PC-9 (cell line): ENCODE data around the gene ZBTB49. TPM values are rescaled to one million over a fixed set of nuclear protein-coding genes. Genes with fewer than 3 reads are reported as not detected.

ENCODE experiments used
- BruUV-seq: library from RNA; stranded (reverse); fragments of 400-500 nt; replicated peaks from 2 replicates; lab custom pipeline; 2021; lab: Mats Ljungman, UMichigan
- CTCF ChIA-PET: fragments of 300-600 bp; sonication (Branson Sonifier 250); formaldehyde crosslinking; loops from one replicate; lab custom pipeline; 2022; ENCODE audit warnings: antibody characterized with exemption; lab: Charles Lee
- POLR2A ChIA-PET: fragments of 300-600 bp; sonication (Branson Sonifier 250); formaldehyde crosslinking; loops from one replicate; lab custom pipeline; 2022; ENCODE audit warnings: antibody characterized with exemption; ENCODE audit not compliant: unreplicated experiment; lab: Charles Lee
- DNase-seq, 2 experiments: peaks; one replicate each; pipeline versions ENCODE4 v3.0.0 to v3.0.0-alpha.2; 2015 to 2022; ENCODE audit warnings: mixed read lengths in 1 of 2
- H2AFZ ChIP-seq: fragments of 200-600 bp; sonication (generic); 2 replicates; pipeline ENCODE4 v1.8.1; 2017; ENCODE audit warnings: antibody characterized with exemption
- H3F3A ChIP-seq: fragments of 200-600 bp; sonication (generic); 2 replicates; pipeline ENCODE4 v1.8.1; 2017; ENCODE audit warnings: antibody characterized with exemption, mild to moderate bottlenecking, low read depth; ENCODE audit not compliant: insufficient read depth
- H3K27ac ChIP-seq: fragments of 200-600 bp; sonication (generic); 2 replicates; pipeline ENCODE4 v1.6.1; 2016; ENCODE audit warnings: mixed run types
- H3K27me3 ChIP-seq: fragments of 200-600 bp; sonication (generic); 2 replicates; pipeline ENCODE4 v1.6.1; 2016; ENCODE audit warnings: low read depth, mixed run types; ENCODE audit not compliant: insufficient read depth
- H3K36me3 ChIP-seq: fragments of 200-600 bp; sonication (generic); 2 replicates; pipeline ENCODE4 v1.6.1; 2016; ENCODE audit warnings: low read depth, mixed run types
- H3K4me1 ChIP-seq: fragments of 200-600 bp; sonication (generic); replicated peaks from 2 replicates; pipeline ENCODE4 v1.6.1; 2016; ENCODE audit warnings: mixed run types; ENCODE audit not compliant: insufficient read depth
- H3K4me2 ChIP-seq: fragments of 200-600 bp; sonication (generic); 2 replicates; pipeline ENCODE4 v1.6.1; 2017; ENCODE audit warnings: mixed run types
- H3K4me3 ChIP-seq: fragments of 200-600 bp; sonication (generic); 2 replicates; pipeline ENCODE4 v1.6.1; 2016; ENCODE audit warnings: mixed run types
- H3K79me2 ChIP-seq: fragments of 200-600 bp; sonication (generic); 2 replicates; pipeline ENCODE4 v1.6.1; 2017; ENCODE audit warnings: low read depth, mixed run types
- H3K9me2 ChIP-seq: fragments of 200-600 bp; sonication (generic); 2 replicates; pipeline ENCODE4 v1.8.1; 2017; ENCODE audit warnings: mild to moderate bottlenecking; ENCODE audit not compliant: insufficient read depth
- H3K9me3 ChIP-seq: fragments of 200-600 bp; sonication (generic); 2 replicates; pipeline ENCODE4 v1.8.1; 2016; ENCODE audit warnings: low read depth; ENCODE audit not compliant: insufficient read depth
- H4K20me1 ChIP-seq: fragments of 200-600 bp; sonication (generic); 2 replicates; pipeline ENCODE4 v1.8.1; 2017; ENCODE audit not compliant: insufficient read depth
- EZH2 ChIP-seq: fragments of 200-600 bp; sonication (generic); IDR thresholded peaks from 2 replicates; pipeline ENCODE4 v1.8.0; 2017; ENCODE audit warnings: antibody characterized with exemption, low read depth
- intact Hi-C: fragments of 100-400 bp; cut with micrococcal nuclease; formaldehyde crosslinking; loops from one replicate; pipeline ENCODE4 v1.10.0; 2022; ENCODE audit not compliant: unreplicated experiment
- total RNA-seq: library from RNA; stranded (reverse); gene quantifications from 2 replicates; pipeline ENCODE4 v1.2.3, GENCODE V29; 2021
- TF ChIP-seq, protein P1 (sequence below): fragments of 200-600 bp; sonication (generic); conservative IDR thresholded peaks from 2 replicates; pipeline ENCODE4 v1.6.1; 2017; ENCODE audit warnings: mixed run types, antibody characterized with exemption, mild to moderate bottlenecking, moderate library complexity

Gene ZBTB49
- total RNA-seq, 1 experiment from 2014 or later = 5.3 TPM

DNA sequence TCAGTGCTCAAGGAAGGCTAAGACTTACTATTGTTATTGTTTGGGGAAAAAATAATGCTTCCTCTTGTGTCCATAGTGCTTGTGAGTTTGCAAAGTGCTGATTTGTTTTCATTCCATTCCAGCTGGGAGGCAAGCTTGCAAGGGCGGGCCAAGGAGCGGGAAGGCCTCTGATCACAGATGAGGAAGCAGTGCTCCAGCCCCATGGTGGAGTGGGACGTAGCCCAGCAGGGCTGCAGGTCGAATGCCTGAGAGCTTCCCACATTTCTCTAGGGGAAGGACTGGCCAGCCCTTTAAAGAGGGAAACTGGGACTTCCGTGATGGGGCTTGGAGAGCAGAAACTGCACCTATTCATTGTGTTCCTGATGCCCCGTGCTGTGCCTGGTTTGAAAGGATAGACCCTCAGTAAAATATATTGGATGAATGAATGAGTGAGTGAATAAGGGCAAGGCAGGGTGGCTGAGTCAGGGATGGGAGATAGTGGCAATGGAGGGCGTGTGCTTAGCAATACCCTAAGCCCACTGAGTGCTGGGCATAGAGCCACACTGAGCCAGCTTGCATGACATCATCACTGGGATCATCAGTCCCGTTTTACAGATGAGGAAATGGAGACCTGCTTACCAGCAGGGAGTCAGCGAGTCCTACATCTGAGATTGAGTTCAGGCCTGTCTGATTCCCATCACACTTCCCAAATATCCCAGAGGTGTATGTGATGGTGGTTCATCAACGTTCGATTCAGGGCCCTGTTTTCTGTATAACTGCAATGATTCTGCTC, 78.9 kb downstream of the ZBTB49 start:
- CTCF ChIA-PET = no interaction called here
- TF ChIP-seq, protein P1, sequence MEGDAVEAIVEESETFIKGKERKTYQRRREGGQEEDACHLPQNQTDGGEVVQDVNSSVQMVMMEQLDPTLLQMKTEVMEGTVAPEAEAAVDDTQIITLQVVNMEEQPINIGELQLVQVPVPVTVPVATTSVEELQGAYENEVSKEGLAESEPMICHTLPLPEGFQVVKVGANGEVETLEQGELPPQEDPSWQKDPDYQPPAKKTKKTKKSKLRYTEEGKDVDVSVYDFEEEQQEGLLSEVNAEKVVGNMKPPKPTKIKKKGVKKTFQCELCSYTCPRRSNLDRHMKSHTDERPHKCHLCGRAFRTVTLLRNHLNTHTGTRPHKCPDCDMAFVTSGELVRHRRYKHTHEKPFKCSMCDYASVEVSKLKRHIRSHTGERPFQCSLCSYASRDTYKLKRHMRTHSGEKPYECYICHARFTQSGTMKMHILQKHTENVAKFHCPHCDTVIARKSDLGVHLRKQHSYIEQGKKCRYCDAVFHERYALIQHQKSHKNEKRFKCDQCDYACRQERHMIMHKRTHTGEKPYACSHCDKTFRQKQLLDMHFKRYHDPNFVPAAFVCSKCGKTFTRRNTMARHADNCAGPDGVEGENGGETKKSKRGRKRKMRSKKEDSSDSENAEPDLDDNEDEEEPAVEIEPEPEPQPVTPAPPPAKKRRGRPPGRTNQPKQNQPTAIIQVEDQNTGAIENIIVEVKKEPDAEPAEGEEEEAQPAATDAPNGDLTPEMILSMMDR = no peak
- no peak for TF ChIP-seq EZH2
- no peak for DNase-seq
- Histone ChIP-seq H2AFZ (no peak overlapping the region), H3K4me3 (no peak overlapping the region), H3K9me2 (no peaks in the 10 kb centered on the region), H3K4me2 (no peak overlapping the region), H3F3A (no peaks in the 10 kb centered on the region), H3K79me2 (no peaks in the 10 kb centered on the region), H3K27me3 (peaks cover 44% of the 10 kb centered on the region), H4K20me1 (no peaks in the 10 kb centered on the region), H3K36me3 (no peaks in the 10 kb centered on the region), H3K27ac (no peak overlapping the region), H3K9me3 (no peaks in the 10 kb centered on the region), H3K4me1 (no peaks in the 10 kb centered on the region)
- POLR2A ChIA-PET = no interaction called here
- BruUV-seq = no TSS peak
- intact Hi-C loops = no loop called here

Other genes starting within 250 kb of the ZBTB49 start
- not detected in 2 replicates for gene OTOP1, start 63.3 kb upstream of the ZBTB49 start, total RNA-seq
- 18.1 and 21.4 TPM in 2 replicates for gene TMEM128, start 42.0 kb upstream of the ZBTB49 start, total RNA-seq
- 10.2 and 15.7 TPM in 2 replicates for gene LYAR, start 97 bp upstream of the ZBTB49 start, total RNA-seq
- gene NSG1, start 96.9 kb downstream of the ZBTB49 start, total RNA-seq = not detected in 2 replicates